HG02610 (cell line): ENCODE measurements around the gene NKTR.

ENCODE experiments used
- ATAC-seq: cut with Tn5 transposase; IDR thresholded peaks from one replicate; pipeline ENCODE4 v1.9.1; 2021; ENCODE audit warnings: mild to moderate bottlenecking, moderate library complexity; ENCODE audit not compliant: unreplicated experiment

The NKTR gene

DNA sequence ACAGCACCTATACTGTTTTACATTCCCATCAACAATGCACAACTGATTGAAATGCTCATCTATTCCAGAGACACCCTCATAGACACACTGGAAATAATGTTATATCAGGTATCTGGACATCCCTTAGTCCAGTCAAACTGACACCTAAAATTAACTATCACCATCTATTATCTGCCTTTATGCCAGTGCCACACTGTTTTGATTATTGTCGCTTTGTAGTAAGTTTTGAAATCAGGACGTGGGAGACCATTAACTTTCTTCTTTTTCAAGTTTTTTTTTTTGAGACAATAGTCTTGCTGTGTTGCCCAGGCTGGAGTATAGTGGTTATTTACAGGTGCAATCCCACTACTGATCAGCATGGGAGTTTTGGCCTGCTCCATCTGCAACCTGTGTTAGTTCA lies 75.4 kb downstream of the NKTR start:
- ATAC-seq = no peak

DNA sequence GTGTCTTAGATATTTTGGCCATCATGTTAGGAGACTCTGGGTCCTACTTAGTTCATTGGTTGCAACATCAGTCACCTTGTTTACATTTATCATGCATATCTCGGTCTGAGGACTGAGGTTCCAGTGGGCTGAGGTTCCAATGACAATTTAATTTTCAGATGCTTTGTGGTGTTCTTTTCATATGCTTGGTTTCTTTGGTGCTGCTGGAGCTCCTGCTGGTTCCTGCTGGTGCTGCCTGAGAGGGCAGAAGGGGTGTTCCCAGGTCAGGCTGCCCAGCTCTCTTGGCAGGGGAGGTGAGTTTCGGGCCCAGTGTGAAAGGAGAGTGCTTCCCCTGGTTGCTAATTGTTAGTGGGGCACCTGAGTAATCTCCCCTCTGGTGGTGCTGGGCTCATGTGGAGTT lies 78.0 kb downstream of the NKTR start:
- ATAC-seq = no peak

DNA sequence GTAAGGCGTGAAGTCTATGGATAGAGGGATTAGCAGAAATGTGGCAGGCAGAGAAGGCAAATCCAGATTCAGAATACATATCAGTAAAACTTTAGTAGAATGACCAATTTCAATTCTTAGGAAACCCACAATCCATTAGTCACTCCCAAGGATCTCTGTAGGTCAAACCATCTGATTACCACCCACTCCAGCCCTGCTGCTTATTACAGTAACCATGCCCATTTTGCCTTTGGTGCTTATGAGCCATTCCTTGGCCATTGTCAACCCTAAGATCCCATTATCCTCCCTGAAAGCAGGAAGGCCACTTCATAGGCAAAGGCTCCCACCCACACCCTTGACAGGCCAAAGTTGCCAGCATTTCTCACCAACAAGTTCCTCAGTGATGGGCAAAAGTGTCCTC lies 79.8 kb downstream of the NKTR start:
- ATAC-seq = no peak

DNA sequence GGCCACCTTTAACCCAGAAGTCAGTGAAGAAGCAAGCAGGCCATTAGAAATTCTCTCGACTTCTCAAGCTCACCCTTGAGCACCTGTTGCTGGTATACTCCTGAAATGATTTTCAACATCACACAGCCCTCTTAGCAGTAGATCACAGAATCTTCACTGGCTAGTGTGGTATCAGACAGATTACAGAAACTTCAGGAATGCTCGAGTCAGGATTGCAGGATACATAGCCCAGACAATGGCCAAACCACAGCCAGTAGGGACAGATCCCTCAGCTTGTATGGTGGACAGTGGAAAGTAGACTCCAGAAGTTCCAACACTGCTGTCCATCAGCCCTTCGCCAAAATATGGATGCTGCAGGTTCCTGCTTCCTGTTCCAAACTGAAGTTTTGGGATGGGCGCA lies 80.3 kb downstream of the NKTR start:
- ATAC-seq = no peak

DNA sequence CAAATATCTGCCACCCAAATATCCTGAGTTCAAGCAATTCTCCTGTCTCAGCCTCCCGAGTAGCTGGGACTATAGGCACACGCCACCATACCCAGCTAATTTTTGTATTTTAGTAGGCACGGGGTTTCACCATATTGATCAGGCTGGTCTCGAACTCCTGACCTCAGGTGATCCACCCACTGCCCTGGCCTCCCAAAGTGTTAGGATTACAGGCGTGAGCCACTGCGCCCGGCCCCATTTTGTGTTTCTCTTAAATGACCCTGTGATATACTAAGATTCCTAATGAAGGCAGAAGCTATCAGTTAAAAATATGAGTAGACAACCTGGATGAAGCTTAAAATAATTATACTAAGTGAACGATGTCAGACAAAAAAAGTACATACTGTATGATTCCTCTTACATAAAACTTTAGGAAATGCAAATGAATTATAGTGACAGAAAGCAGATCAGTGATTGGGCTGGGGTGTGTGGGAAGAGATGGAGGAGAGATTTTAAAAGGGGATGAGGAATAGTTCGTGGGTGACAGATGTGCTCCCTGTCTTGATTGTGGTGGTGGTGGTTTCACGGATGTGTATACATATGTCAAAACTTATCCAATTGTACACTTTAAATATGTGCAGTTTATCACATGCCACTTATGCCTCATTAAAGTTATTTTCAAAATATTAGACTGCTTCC lies 81.0 kb downstream of the NKTR start:
- ATAC-seq = no peak

GRCh38 chr3:42682301-42683070 lies 82.0 kb downstream of the NKTR start:
- ATAC-seq = no peak

- ATAC-seq = no peak
Observed at GRCh38 chr3:42683875-42684598, 83.6 kb downstream of the NKTR start.

- no peak for ATAC-seq
Observed at GRCh38 chr3:42684632-42685362, 84.3 kb downstream of the NKTR start.

DNA sequence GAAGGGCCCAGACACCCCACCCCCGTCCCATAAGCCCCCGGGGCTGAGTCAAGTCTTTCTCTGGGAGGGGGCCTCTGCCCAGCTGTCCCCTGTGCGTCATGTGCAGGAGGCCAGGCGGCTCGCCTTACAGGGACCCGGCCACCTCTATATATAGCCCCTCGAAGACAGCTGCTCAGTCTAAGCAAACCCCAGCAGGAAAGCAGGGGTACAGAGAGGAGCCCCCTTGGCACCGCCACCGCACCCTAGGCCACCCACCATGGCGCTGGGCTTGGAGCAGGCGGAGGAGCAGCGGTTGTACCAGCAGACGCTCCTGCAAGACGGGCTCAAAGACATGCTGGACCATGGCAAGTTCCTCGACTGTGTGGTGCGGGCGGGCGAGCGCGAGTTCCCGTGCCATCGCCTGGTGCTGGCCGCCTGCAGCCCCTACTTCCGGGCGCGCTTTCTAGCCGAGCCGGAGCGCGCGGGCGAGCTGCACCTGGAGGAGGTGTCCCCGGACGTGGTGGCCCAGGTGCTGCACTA lies 84.9 kb downstream of the NKTR start, which contains the start of gene KLHL40:
TSS of gene KLHL40 (plus strand) at position 175 of the 519 bp plus-strand sequence. CDS start at position 257, 82 bp downstream.
- no peak for ATAC-seq

- no peak for ATAC-seq
Observed at GRCh38 chr3:42685891-42686820, 85.7 kb downstream of the NKTR start.

DNA sequence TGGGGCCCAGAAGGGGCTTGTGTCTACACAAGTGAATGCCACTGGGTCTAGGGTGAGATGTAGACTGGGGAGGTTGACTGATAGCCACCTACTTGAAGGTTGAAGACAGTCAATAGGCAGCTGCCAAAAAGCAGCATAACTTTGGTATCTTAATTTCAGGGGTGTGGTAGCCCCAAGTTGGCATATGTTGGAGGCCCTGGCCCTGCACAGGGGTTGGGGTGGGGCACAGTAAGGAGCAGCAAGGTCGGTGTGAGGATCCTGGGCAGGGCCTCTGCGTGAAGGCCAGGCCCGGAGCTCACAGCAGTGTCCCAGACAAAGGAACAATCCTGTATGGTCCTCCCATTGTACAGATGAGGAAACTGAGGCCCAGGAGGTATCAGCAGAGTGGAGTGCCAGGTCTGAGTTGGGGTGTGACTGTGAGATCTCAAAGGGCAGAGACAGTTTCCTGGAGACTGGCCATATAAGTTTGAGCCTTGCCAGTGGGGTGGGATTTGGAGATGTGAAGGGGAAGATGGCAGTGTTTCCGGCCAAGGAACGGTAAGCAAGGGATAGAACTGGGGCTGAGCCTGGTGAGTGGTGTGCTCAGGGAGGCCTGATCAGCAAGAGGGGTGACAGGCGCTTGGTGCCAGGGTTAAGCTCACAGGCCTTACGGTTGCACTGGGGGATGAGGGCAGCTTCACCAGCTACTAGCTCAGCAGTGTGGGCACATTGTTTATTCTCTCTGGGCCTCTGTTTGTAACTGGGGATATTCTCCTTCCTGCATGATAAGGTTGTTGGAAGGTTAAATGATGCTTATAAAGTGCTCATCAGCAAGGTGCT lies 86.6 kb downstream of the NKTR start:
- no peak for ATAC-seq

DNA sequence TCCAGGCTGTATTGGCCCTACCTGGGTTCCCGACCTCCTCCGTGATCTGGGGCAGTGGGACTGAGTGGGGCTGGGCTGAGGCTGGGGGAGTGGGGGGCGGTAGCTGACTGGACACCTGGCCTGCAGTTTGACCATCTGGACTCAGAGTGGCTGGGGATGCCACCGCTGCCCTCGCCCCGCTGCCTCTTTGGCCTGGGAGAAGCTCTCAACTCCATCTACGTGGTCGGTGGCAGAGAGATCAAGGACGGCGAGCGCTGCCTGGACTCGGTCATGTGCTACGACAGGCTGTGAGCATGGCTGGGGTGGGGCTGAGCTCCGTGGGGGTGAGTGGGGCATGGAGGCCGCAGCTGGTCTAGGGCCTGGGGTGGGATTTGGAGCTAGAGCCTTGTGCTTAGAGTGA lies 87.5 kb downstream of the NKTR start:
- ATAC-seq = no peak

DNA sequence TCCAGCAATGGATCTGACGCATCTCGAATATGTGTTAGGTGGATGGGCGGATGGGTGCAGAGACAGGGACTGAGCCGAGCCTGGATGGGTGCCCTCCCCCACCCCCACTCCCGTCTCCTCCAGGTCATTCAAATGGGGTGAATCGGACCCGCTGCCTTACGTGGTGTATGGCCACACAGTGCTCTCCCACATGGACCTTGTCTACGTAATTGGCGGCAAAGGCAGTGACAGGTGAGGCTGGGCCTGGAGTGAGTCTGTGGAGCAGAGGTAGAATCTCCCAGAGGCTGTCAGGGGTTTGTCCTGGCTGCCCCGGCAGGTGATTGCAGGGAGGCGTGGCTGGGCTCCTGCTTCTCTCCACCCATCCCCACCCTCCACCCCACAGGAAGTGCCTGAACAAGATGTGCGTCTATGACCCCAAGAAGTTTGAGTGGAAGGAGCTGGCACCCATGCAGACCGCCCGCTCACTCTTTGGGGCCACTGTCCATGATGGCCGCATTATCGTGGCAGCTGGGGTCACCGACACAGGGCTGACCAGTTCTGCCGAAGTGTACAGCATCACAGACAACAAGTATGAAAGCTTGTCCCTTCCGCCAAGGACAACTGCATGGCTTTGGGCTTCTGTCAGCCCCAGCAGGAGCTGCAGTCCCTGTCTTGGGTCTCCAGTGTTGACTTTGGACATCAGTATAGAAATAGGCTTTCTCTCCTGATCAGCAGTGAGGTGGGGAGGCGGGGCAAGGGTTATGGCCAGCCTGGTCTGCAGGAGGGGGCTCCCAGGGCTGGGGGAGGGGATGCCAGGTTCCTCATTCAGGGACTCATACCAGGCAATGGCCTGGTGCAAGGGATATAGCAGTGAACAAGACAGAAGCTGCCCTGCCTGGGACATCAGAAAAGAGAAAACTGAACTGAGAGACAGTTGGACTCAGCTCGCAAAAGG lies 88.3 kb downstream of the NKTR start:
- no peak for ATAC-seq

DNA sequence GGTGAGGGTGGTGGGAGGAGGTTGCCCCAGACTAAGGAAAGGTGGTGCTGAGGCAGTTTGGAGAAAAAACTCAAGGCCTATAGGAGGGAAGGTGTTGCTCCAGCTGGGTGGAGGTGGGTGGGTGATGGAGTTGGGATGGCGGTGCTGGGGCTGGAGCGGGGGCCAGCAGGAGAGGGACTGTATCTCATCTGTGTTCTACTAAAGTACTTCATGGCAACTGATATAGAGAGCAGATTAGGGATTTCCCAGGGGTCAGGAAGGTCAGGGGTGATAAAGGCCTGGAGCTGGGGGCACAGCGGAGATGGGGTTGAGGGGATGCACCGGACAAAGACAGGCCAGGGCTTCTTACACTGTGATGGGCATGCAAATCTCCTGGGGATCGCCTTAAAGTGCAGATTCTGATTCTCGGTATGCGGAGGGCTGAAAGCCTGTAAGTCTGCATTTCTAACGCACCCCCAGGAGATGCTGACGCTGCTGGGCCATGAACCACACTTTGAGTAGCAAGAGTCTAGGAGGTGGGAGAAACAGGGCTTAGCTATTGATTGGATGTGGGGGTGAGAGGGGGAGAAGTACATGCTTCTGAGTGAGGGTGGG lies 89.0 kb downstream of the NKTR start:
- no peak for ATAC-seq

DNA sequence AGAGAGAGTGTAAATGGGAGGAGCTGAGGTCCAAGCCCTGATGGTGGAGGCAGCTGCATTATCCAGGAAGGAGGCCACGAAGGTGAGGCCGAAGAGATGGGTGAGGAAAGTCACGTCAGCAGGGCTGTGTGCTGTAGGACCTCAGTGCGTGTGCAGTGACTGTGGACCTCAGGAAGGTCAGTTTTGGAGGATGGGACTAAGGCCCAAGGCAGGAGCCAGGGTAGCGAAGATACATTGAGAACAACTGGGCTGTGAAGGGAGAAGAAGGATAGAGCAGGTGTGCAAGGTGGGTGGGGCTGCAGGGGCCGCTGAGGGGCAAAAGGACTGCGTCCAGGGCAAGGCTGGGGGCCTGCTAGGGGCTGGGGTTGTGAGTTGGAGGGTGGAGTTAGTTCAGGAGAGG lies 89.7 kb downstream of the NKTR start:
- ATAC-seq = no peak

DNA sequence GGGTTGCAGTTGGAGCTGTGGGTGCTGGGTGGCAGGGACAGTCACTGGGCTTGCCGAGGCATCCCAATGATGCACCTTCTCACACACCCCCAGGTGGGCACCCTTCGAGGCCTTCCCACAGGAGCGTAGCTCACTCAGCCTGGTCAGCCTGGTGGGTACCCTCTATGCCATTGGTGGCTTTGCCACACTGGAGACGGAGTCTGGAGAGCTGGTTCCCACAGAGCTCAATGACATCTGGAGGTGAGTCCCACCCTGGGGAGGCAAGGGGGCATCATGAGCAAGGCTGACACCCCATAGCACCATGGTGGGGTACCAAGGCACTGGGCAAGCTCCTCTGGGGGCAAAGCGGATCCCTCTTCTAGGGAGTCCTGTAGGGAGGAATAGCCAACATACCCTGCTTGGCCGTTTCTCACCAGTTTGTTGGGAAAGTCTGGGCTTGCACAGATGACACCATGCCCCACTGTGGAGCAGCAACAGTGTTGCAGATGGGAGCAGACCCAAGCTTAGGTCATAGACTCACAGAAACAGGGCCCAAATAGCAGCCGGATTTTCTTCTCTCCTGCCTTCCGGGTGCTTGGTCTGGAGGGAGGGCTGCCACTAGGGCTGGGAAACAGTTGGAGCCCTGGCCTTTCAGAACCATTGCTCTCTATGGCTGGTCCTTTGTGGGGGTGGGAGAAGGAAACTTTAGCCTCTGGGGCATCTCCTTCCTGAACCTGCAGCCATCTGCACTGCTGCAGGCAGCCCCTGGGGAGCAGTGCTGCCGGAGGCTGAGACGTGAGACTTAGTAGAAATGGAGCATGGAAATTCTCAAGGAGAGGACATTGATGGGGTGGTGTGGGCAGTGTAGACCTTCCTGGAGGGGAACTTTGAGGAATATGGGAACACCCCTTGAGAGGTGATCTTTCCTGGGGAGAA lies 90.5 kb downstream of the NKTR start:
- no peak for ATAC-seq
